Measurements from ENCODE around the gene ADGRG3.

GRCh38 chr16:57735755-57736418 is 67.8 kb downstream of the ADGRG3 start, which contains the start of gene KATNB1:
- TF ChIP-seq CTCF (IDR thresholded peaks at IDR 0.05) (no peak), ZFX (IDR thresholded peaks at IDR 0.05; ENCODE audit: borderline replicate concordance) (no peak)
